ENCODE measurements around the gene ARHGEF26. TPM values are rescaled to one million over a fixed set of nuclear protein-coding genes. Genes with fewer than 3 reads are reported as not detected.
A peak's percentile ranks its signal among the peaks of the same experiment; 100 is the strongest.
"Not testable (repeated sequence)": the region's sequence is repeated elsewhere in the genome, so short reads cannot be mapped to it uniquely, and the experiment has no call there.

ARHGEF26 gene
- total RNA-seq, 4 donors from 2014 or later, result 124 to 158 (median 132) TPM

- H3K27me3 ChIP-seq, result no peaks in the 10 kb centered on the region
- no peak overlapping the region for H3K27ac ChIP-seq (replicated peaks in 1 of 4)
- WGBS, result 76% methylated on average over 4 of the region's 4 CpGs
- peaks cover 0 to 8% (median 2%) of the 10 kb centered on the region in 4 donors for H3K4me1 ChIP-seq
- DNase-seq (ENCODE audit: extremely low spot score), result no peak
- no peak overlapping the region for H3K4me3 ChIP-seq
- no peaks in the 10 kb centered on the region for H3K9me3 ChIP-seq
- intact Hi-C loops (cut with DNase I), result no loop called here
- H3K36me3 ChIP-seq, result no peaks in the 10 kb centered on the region
- TF ChIP-seq CTCF (IDR thresholded peaks at IDR 0.05), result no peak
- TF ChIP-seq POLR2A (IDR thresholded peaks at IDR 0.05; ENCODE audit: low read depth), result no peak
- no peak for TF ChIP-seq EP300 (IDR thresholded peaks at IDR 0.05)
- TF ChIP-seq POLR2AphosphoS5 (IDR thresholded peaks at IDR 0.05), result no peak
Measured at GRCh38 chr3:154085799-154086198, 35.4 kb upstream of the ARHGEF26 start.

- Histone ChIP-seq H3K27ac (replicated peaks in 1 of 4) (no peak overlapping the region), H3K4me3 (no peak overlapping the region), H3K9me3 (no peaks in the 10 kb centered on the region), H3K27me3 (no peaks in the 10 kb centered on the region), H3K4me1 (peaks cover 0 to 4% (median 2%) of the 10 kb centered on the region in 4 donors), H3K36me3 (no peaks in the 10 kb centered on the region)
- intact Hi-C loops (cut with DNase I), result no loop called here
- no peak for TF ChIP-seq POLR2AphosphoS5 (IDR thresholded peaks at IDR 0.05)
- no peak for TF ChIP-seq CTCF (IDR thresholded peaks at IDR 0.05)
- TF ChIP-seq POLR2A (IDR thresholded peaks at IDR 0.05; ENCODE audit: low read depth), result no peak
- no peak for TF ChIP-seq EP300 (IDR thresholded peaks at IDR 0.05)
- 86% methylated on average over 1 of the region's 1 CpG for WGBS
- DNase-seq (ENCODE audit: extremely low spot score), result no peak
Measured at GRCh38 chr3:154086286-154086685, 34.9 kb upstream of the ARHGEF26 start.

GRCh38 chr3:154087756-154088480, 33.3 kb upstream of the ARHGEF26 start:
- H3K36me3 ChIP-seq; H3K27ac ChIP-seq (replicated peaks in 1 of 4); H3K9me3 ChIP-seq; intact Hi-C loops (cut with DNase I); H3K27me3 ChIP-seq; H3K4me3 ChIP-seq; H3K4me1 ChIP-seq; DNase-seq (ENCODE audit: extremely low spot score): not testable (repeated sequence)
- 94% methylated on average over 5 of the region's 26 CpGs for WGBS

- intact Hi-C loops (cut with DNase I), result loop anchor here (10.0 kb wide), 1 partner anchor 95 kb away; no protein-coding TSS in a partner anchor
- TF ChIP-seq EP300 (IDR thresholded peaks at IDR 0.05) (no peak), CTCF (IDR thresholded peaks at IDR 0.05) (no peak), POLR2A (IDR thresholded peaks at IDR 0.05; ENCODE audit: low read depth) (no peak), POLR2AphosphoS5 (IDR thresholded peaks at IDR 0.05) (no peak)
- no peaks in the 10 kb centered on the region for H3K9me3 ChIP-seq
- H3K4me1 ChIP-seq, result peaks cover 0 to 13% (median 11%) of the 10 kb centered on the region in 4 donors
- 77% methylated on average over 13 of the region's 14 CpGs for WGBS
- H3K27ac ChIP-seq (replicated peaks in 1 of 4), result no peak overlapping the region
- no peak overlapping the region for H3K4me3 ChIP-seq
- no peaks in the 10 kb centered on the region for H3K36me3 ChIP-seq
- no peak for DNase-seq (ENCODE audit: extremely low spot score)
- no peaks in the 10 kb centered on the region for H3K27me3 ChIP-seq
Measured at GRCh38 chr3:154089421-154090420, 31.5 kb upstream of the ARHGEF26 start.

GRCh38 chr3:154094051-154094450, 27.1 kb upstream of the ARHGEF26 start:
- no peaks in the 10 kb centered on the region for H3K36me3 ChIP-seq
- no peak for DNase-seq (ENCODE audit: extremely low spot score)
- TF ChIP-seq EP300 (IDR thresholded peaks at IDR 0.05) (no peak), POLR2AphosphoS5 (IDR thresholded peaks at IDR 0.05) (no peak), POLR2A (IDR thresholded peaks at IDR 0.05; ENCODE audit: low read depth) (no peak), CTCF (IDR thresholded peaks at IDR 0.05) (no peak)
- H3K9me3 ChIP-seq, result no peaks in the 10 kb centered on the region
- H3K27me3 ChIP-seq, result no peaks in the 10 kb centered on the region
- H3K4me1 ChIP-seq, result peaks cover 0 to 38% (median 33%) of the 10 kb centered on the region in 4 donors
- H3K4me3 ChIP-seq, result no peak overlapping the region
- intact Hi-C loops (cut with DNase I), result loop anchor here (10.0 kb wide), 1 partner anchor 99 kb away; no protein-coding TSS in a partner anchor
- WGBS, result 57% methylated on average over 6 of the region's 7 CpGs
- H3K27ac ChIP-seq (replicated peaks in 1 of 4), result peak overlapping the region; percentile 18 to 62 (median 42)
